ENCODE data around the gene TRIM69. TPM values are rescaled to one million over a fixed set of nuclear protein-coding genes. Genes with fewer than 3 reads are reported as not detected.

TRIM69 gene
- total and polyA plus RNA-seq, 2 of the 8 experiments (the other 6 are each of a cell fraction or from before 2014, with no cell fraction given), result 4.3 to 6.2 TPM

- H3K18ac ChIP-seq (ENCODE audit: extremely low read depth, low read length), result no peak overlapping the region
- TF ChIP-seq SP1 (IDR thresholded peaks at IDR 0.05; ENCODE audit: low read depth, low read length) (no peak), EGR1 (IDR thresholded peaks at IDR 0.05; ENCODE audit: borderline replicate concordance, low read depth, low read length) (no peak), CBX8 (IDR thresholded peaks at IDR 0.05; ENCODE audit: borderline replicate concordance, low read depth, low read length) (no peak), GABPA (IDR thresholded peaks at IDR 0.05; ENCODE audit: borderline replicate concordance, insufficient read depth, low read length) (no peak), CREB1 (IDR thresholded peaks at IDR 0.05) (no peak)
- H3K79me2 ChIP-seq (ENCODE audit: control insufficient read depth in 1 of 2, insufficient read depth in 2 of 2, low read length in 2 of 2), result no peaks in the 10 kb centered on the region
- CTCF ChIA-PET (ENCODE audit: partially characterized antibody), result interaction anchor here (0.6 to 1.2 kb wide), 4 partner anchors 14 to 342 kb away, joined by 3 to 4 read pairs (median 4); partner anchors contain the start of gene TRIM69
- H2AFZ ChIP-seq (ENCODE audit: low read length), result 0 out of 2 replicates have a peak overlapping the region, but pooled peaks have one; percentile 21
- H3K79me1 ChIP-seq (ENCODE audit: low read depth, low read length), result no peaks in the 10 kb centered on the region
- H2BK15ac ChIP-seq (ENCODE audit: low read length), result no peak overlapping the region
- no peak overlapping the region for H3K4ac ChIP-seq (replicated peaks; ENCODE audit: insufficient read length, low read depth, low read length)
- no peak overlapping the region for H2BK5ac ChIP-seq (ENCODE audit: low read depth, low read length)
- no peak overlapping the region for H3K23ac ChIP-seq (ENCODE audit: insufficient read length)
- no peak overlapping the region for H3K4me3 ChIP-seq (ENCODE audit: extremely low read depth in 1 of 4, insufficient read depth in 2 of 4, low read depth in 3 of 4, low read length in 4 of 4)
- no peak overlapping the region for H4K91ac ChIP-seq (replicated peaks; ENCODE audit: insufficient read length, low read length)
- no peak overlapping the region for H2BK12ac ChIP-seq (ENCODE audit: low read depth, low read length)
- H3K27ac ChIP-seq (ENCODE audit: low read depth, low read length), result no peak overlapping the region
- H2BK20ac ChIP-seq (ENCODE audit: low read length), result no peak overlapping the region
- no peak overlapping the region for H4K8ac ChIP-seq (ENCODE audit: extremely low read depth, insufficient read depth, low read length)
- no peak for DNase-seq (ENCODE audit: low read depth in 1 of 2, low spot score in 2 of 2)
- POLR2A ChIA-PET (ENCODE audit: partially characterized antibody), result interaction anchor here (0.6 to 1.5 kb wide), 3 partner anchors 32 to 508 kb away, joined by 3 to 4 read pairs (median 4); no protein-coding TSS in a partner anchor
- no peaks in the 10 kb centered on the region for H3K23me2 ChIP-seq (ENCODE audit: low read depth, low read length)
- no peak overlapping the region for H3K4me2 ChIP-seq (ENCODE audit: insufficient read depth in 1 of 2, low read depth in 2 of 2, low read length in 2 of 2)
- no peaks in the 10 kb centered on the region for H4K20me1 ChIP-seq (replicated peaks in 1 of 2; ENCODE audit: control insufficient read depth in 1 of 2, insufficient read depth in 2 of 2, low read length in 2 of 2)
- no peak overlapping the region for H3K56ac ChIP-seq (replicated peaks; ENCODE audit: insufficient read length, low read depth, low read length)
- no peaks in the 10 kb centered on the region for H3K9me3 ChIP-seq (ENCODE audit: insufficient read depth in 2 of 2, low read depth in 1 of 2, low read length in 1 of 2)
- no peak for FAIRE-seq
- H3K9ac ChIP-seq (replicated peaks in 1 of 4; ENCODE audit: extremely low read depth in 1 of 4, low read depth in 3 of 4, low read length in 3 of 4), result no peak overlapping the region
- no peak overlapping the region for H2AK5ac ChIP-seq (ENCODE audit: low read depth, low read length)
- H3K36me3 ChIP-seq (ENCODE audit: control insufficient read depth in 2 of 4, insufficient read depth in 4 of 4, low read length in 3 of 4), result no peaks in the 10 kb centered on the region
- 96% methylated on average over 3 of the region's 3 CpGs; no CpG with 5 or more reads in 1 of the 2 experiments for WGBS, 2 experiments (ENCODE audit: extremely low coverage in 1 of 2, insufficient coverage in 1 of 2, insufficient read length in 1 of 2, insufficient replicate concordance in 2 of 2, low coverage in 1 of 2, low lambda C conversion rate in 2 of 2, missing lambda C conversion rate in 1 of 2)
- no peaks in the 10 kb centered on the region for H3K27me3 ChIP-seq (replicated peaks in 1 of 4; ENCODE audit: control insufficient read depth in 3 of 4, extremely low read depth in 1 of 4, insufficient read depth in 3 of 4, low read length in 3 of 4)
- no peaks in the 10 kb centered on the region for H3K4me1 ChIP-seq (replicated peaks in 1 of 4; ENCODE audit: control insufficient read depth in 3 of 4, insufficient read depth in 4 of 4, low read length in 3 of 4)
- H4K5ac ChIP-seq (ENCODE audit: insufficient read length, low read depth, low read length), result no peak overlapping the region
- H2BK120ac ChIP-seq (replicated peaks; ENCODE audit: low read depth, low read length), result no peak overlapping the region
- no peak overlapping the region for H3K14ac ChIP-seq (ENCODE audit: insufficient read length)
Observed at GRCh38 chr15:44695294-44695693, 41.0 kb upstream of the TRIM69 start.

Data from H1 (cell line).